Trophoblast cell (in vitro differentiated cells and primary cell): ENCODE measurements around the gene IQCH.

Experiments used
- DNase-seq, 2 donors: peaks; one replicate each; pipeline ENCODE4 v3.0.0-alpha.2; 2016
- H2AFZ ChIP-seq: 2 replicates; pipeline ENCODE4 v1.6.1; 2013; ENCODE audit warnings: low read length, moderate library complexity, mild to moderate bottlenecking; ENCODE audit not compliant: insufficient read depth, poor library complexity
- H2AK5ac ChIP-seq: 2 replicates; pipeline ENCODE4 v1.6.1; 2013; ENCODE audit warnings: mild to moderate bottlenecking, low read length
- H2BK120ac ChIP-seq: 2 replicates; pipeline ENCODE4 v1.6.1; 2013; ENCODE audit warnings: low read length, mild to moderate bottlenecking, moderate library complexity; ENCODE audit not compliant: insufficient read depth, poor library complexity
- H2BK12ac ChIP-seq: 2 replicates; pipeline ENCODE4 v1.6.1; 2013; ENCODE audit warnings: mild to moderate bottlenecking, low read length, moderate library complexity
- H2BK5ac ChIP-seq: 2 replicates; pipeline ENCODE4 v1.6.1; 2013; ENCODE audit warnings: low read length, low read depth, moderate library complexity, mild to moderate bottlenecking; ENCODE audit not compliant: poor library complexity
- H3K14ac ChIP-seq: 2 replicates; pipeline ENCODE4 v1.6.1; 2013; ENCODE audit warnings: mild to moderate bottlenecking, low read length
- H3K18ac ChIP-seq: 2 replicates; pipeline ENCODE4 v1.6.1; 2013; ENCODE audit warnings: mild to moderate bottlenecking, low read length
- H3K23ac ChIP-seq: 2 replicates; pipeline ENCODE4 v1.6.1; 2013; ENCODE audit warnings: low read length
- H3K27ac ChIP-seq: 2 replicates; pipeline ENCODE4 v1.5.1; 2013; ENCODE audit warnings: low read depth, mild to moderate bottlenecking, inconsistent platforms, low read length, moderate library complexity
- H3K27me3 ChIP-seq: 2 replicates; pipeline ENCODE4 v1.6.1; 2013; ENCODE audit warnings: inconsistent platforms, mild to moderate bottlenecking, low read length, moderate library complexity; ENCODE audit not compliant: insufficient read depth
- H3K36me3 ChIP-seq, 2 experiments: 1 replicate in 1 of 2; 2 replicates in 1 of 2; pipeline ENCODE4 v1.6.1; 2013; ENCODE audit warnings: low read length in 2 of 2, mild to moderate bottlenecking in 2 of 2, moderate library complexity in 1 of 2; ENCODE audit not compliant: insufficient read depth in 2 of 2, control insufficient read depth in 1 of 2
- H3K4ac ChIP-seq: 2 replicates; pipeline ENCODE4 v1.6.1; 2013; ENCODE audit warnings: low read depth, mild to moderate bottlenecking, low read length, moderate library complexity
- H3K4me1 ChIP-seq, 2 experiments: 1 replicate in 1 of 2; 2 replicates in 1 of 2; pipeline ENCODE4 v1.6.1; 2013; ENCODE audit warnings: low read length in 2 of 2, mild to moderate bottlenecking in 2 of 2, moderate library complexity in 1 of 2; ENCODE audit not compliant: insufficient read depth in 2 of 2, control insufficient read depth in 1 of 2
- H3K4me2 ChIP-seq: 2 replicates; pipeline ENCODE4 v1.6.1; 2013; ENCODE audit warnings: inconsistent platforms, mild to moderate bottlenecking, low read length, moderate library complexity
- H3K4me3 ChIP-seq: 2 replicates; pipeline ENCODE4 v1.5.1; 2013; ENCODE audit warnings: mild to moderate bottlenecking, low read depth, low read length, inconsistent platforms
- H3K79me1 ChIP-seq: one replicate; pipeline ENCODE4 v1.6.1; 2013; ENCODE audit warnings: low read length
- H3K79me2 ChIP-seq: 2 replicates; pipeline ENCODE4 v1.6.1; 2013; ENCODE audit warnings: low read length, mild to moderate bottlenecking; ENCODE audit not compliant: control insufficient read depth, insufficient read depth, poor library complexity
- H3K9ac ChIP-seq: 2 replicates; pipeline ENCODE4 v1.6.1; 2013; ENCODE audit warnings: mild to moderate bottlenecking, low read length
- H3K9me3 ChIP-seq: 2 replicates; pipeline ENCODE4 v1.6.1; 2013; ENCODE audit warnings: low read depth, mild to moderate bottlenecking, control low read depth, inconsistent platforms, low read length; ENCODE audit not compliant: insufficient read depth
- H4K12ac ChIP-seq: 2 replicates; pipeline ENCODE4 v1.6.1; 2013; ENCODE audit warnings: low read depth, mild to moderate bottlenecking, low read length, moderate library complexity
- H4K8ac ChIP-seq: 2 replicates; pipeline ENCODE4 v1.6.1; 2013; ENCODE audit warnings: low read depth, mild to moderate bottlenecking, low read length, moderate library complexity
- H4K91ac ChIP-seq: one replicate; pipeline ENCODE4 v1.6.1; 2013; ENCODE audit warnings: low read depth, mild to moderate bottlenecking, low read length, moderate library complexity
- WGBS: extraction: QIAGEN DNeasy Blood & Tissue Kit; methylation state at CpG from one replicate; pipeline ENCODE4 v1.1.7; 2013; ENCODE audit warnings: missing lambda C conversion rate; ENCODE audit not compliant: insufficient read length, insufficient coverage; ENCODE audit errors: extremely low coverage; 5-methylcytosine and 5-hydroxymethylcytosine counted together

Gene IQCH

DNA sequence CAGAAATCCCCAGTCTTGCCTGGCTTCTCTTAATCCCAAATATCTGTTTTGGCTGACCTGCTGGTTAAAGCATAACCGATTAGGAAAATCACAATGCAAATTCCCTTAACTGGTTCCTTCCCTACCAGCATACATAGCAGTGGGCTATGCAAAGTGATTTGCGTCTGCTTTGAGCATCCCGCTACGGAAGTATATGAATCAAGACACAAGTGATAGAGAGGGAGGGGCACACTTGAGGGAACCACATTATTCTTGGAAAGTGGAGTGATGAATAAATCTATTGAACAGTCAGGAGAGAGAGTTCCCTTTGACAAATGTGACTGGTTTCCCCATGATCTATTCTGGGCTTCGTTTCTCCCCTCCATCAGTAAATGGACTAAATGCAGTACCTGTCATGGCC lies 146.8 kb downstream of the IQCH start:
- H3K27ac ChIP-seq = no peak overlapping the region

DNA sequence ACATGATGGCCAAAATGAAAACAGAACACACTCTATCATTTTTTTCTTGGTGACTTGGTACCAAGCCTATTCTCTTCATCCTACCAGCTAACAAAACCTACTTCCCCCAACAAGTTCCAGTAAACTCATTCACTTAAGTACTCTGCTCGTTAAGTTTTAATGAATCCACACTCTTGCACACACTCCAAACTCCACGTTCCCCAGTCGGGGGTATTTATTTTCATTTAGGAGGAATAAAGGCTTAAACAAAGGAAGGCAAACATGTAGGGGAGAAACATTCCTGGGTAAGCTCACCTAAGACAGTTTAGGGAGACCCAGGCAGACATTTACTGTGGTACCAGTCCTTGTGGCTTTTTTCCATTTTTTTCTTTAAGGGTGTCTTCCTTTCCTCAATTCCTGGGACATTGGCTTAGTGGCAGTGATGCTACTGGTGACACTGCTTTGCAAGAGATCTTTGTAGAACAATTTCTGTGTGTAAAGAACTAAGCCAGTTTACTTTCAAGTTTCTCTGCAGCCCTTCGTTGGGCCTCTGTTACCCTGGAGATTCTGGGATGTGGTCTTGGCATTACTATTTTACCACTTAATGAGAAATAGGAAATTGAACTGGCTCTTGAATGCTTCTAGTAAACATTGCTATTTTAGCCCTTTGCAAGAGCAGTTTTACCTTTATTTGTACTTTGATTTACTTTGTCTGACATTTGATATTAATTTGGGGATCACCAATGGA lies 149.0 kb downstream of the IQCH start:
- H3K79me2 ChIP-seq = no peaks in the 10 kb centered on the region
- no peak overlapping the region for H3K4me2 ChIP-seq
- H3K4ac ChIP-seq = no peak overlapping the region
- H2BK12ac ChIP-seq = no peak overlapping the region
- H2BK120ac ChIP-seq = no peak overlapping the region
- no peak overlapping the region for H4K8ac ChIP-seq
- H3K4me1 ChIP-seq = no peaks in the 10 kb centered on the region
- no peak overlapping the region for H2AK5ac ChIP-seq
- H2AFZ ChIP-seq = no peak overlapping the region
- no peak overlapping the region for H3K27ac ChIP-seq
- no peak for DNase-seq
- H3K9ac ChIP-seq = no peak overlapping the region
- no CpG with 5 or more reads among the region's 4 CpGs for WGBS
- H3K27me3 ChIP-seq = no peaks in the 10 kb centered on the region
- H4K12ac ChIP-seq = no peak overlapping the region
- H3K4me3 ChIP-seq = no peak overlapping the region
- no peak overlapping the region for H3K18ac ChIP-seq
- H3K23ac ChIP-seq = no peak overlapping the region
- no peak overlapping the region for H4K91ac ChIP-seq
- H3K14ac ChIP-seq = no peak overlapping the region
- no peaks in the 10 kb centered on the region for H3K36me3 ChIP-seq
- no peak overlapping the region for H2BK5ac ChIP-seq
- H3K9me3 ChIP-seq = no peaks in the 10 kb centered on the region
- H3K79me1 ChIP-seq = no peaks in the 10 kb centered on the region

More for the DNA sequence above, 146.8 kb downstream of the IQCH start:
- H3K79me1 ChIP-seq = no peaks in the 10 kb centered on the region
- H2AFZ ChIP-seq = no peak overlapping the region
- H3K4me3 ChIP-seq = no peak overlapping the region
- no peak overlapping the region for H3K23ac ChIP-seq
- H3K9me3 ChIP-seq = no peaks in the 10 kb centered on the region
- no peak overlapping the region for H2BK5ac ChIP-seq
- H2BK120ac ChIP-seq = no peak overlapping the region
- H3K36me3 ChIP-seq = no peaks in the 10 kb centered on the region
- H3K14ac ChIP-seq = no peak overlapping the region
- no peaks in the 10 kb centered on the region for H3K27me3 ChIP-seq
- H3K4me1 ChIP-seq = no peaks in the 10 kb centered on the region
- H2BK12ac ChIP-seq = no peak overlapping the region
- no CpG with 5 or more reads among the region's 5 CpGs for WGBS
- H4K12ac ChIP-seq = no peak overlapping the region
- H3K4me2 ChIP-seq = no peak overlapping the region
- H3K4ac ChIP-seq = no peak overlapping the region
- no peak overlapping the region for H4K91ac ChIP-seq
- H2AK5ac ChIP-seq = no peak overlapping the region
- no peaks in the 10 kb centered on the region for H3K79me2 ChIP-seq
- no peak overlapping the region for H4K8ac ChIP-seq
- no peak overlapping the region for H3K18ac ChIP-seq
- no peak for DNase-seq
- no peak overlapping the region for H3K9ac ChIP-seq

DNA sequence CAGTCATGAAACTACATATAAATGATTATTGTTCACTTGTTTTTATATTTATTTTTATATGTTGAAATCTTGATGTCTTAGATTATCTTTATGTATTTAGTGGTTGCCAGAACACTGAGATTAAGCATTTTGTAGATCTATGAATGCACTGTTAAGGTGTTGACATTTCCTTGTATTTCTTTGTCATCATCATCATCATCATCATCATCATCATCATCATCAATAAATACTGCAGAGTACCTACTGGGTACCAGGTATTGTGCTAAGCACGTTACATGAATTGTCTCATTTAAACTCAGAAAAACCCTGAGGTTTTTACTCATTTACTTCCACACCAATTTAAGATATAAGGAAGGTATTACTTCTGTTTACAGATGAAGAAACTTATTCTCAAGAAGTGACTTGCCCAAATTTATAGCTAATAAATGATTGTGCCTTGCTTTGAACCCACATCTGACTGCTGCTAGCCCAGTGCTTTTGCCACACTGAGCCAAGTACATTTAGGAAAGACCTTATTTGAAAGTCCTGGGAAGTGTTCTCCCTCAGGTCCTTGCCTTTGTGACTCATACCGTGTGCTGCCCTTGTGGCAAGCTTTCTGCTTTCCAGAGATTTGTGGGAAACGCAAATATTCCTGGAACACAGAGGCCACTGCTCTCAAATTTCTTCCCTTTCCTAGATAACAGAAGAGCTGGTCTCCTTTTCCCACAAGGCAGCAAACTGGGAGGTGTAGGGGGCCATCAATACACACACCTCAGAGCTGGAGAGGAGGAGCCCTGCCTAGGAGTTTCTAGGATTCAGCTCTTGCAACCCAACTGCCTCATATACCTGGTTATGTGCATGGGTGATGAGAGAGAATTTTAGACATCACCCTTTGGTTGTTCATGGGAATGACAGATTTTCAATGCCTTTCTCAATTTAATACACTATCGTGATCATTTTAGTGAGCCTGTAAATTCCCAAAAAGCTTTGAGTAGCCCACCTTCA lies 150.9 kb downstream of the IQCH start:
- DNase-seq = no peak
- Histone ChIP-seq H3K79me2 (no peaks in the 10 kb centered on the region), H2BK12ac (no peak overlapping the region), H3K79me1 (no peaks in the 10 kb centered on the region), H4K8ac (no peak overlapping the region), H3K4ac (no peak overlapping the region), H4K91ac (no peak overlapping the region), H3K4me3 (no peak overlapping the region), H2AFZ (no peak overlapping the region), H3K4me2 (no peak overlapping the region), H3K27me3 (no peaks in the 10 kb centered on the region), H3K18ac (no peak overlapping the region), H3K9me3 (no peaks in the 10 kb centered on the region), H3K14ac (no peak overlapping the region), H3K9ac (no peak overlapping the region), H3K27ac (no peak overlapping the region), H2AK5ac (no peak overlapping the region), H2BK120ac (no peak overlapping the region), H4K12ac (no peak overlapping the region), H3K36me3 (no peaks in the 10 kb centered on the region), H3K4me1 (no peaks in the 10 kb centered on the region), H3K23ac (no peak overlapping the region), H2BK5ac (no peak overlapping the region)
- no CpG with 5 or more reads among the region's 4 CpGs for WGBS

DNA sequence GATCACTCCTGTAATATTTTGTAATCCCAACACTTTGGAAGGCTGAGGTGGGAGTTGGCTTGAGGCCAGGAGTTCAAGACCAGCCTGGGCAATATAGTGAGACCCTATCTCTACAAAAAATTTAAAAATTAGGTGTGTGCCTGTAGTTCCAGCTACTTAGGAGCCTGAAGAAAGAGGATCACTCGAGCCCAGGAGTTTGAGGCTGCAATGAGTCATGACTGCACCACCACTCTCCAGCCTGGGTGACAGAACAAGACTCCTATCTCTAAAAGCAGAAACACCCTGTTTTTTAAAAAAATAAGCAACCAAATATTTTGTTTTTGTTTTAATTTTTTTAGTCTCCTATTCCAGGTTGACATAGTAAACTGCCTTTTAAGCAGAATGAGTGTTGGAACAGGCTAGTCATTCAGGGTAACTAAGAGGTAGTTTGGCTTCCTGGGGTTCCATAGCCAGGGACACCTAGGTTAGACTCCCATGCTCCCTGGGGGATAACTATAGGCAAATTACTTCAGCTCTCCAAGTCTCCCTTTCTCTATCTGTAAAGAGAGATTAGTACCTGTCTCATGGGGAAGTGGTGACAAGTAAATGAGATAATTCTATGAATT lies 151.8 kb downstream of the IQCH start:
- Histone ChIP-seq H3K9me3 (no peaks in the 10 kb centered on the region), H3K4ac (no peak overlapping the region), H3K36me3 (no peaks in the 10 kb centered on the region), H2BK12ac (no peak overlapping the region), H4K8ac (no peak overlapping the region), H3K14ac (no peak overlapping the region), H2AFZ (no peak overlapping the region), H3K27me3 (no peaks in the 10 kb centered on the region), H3K4me1 (no peaks in the 10 kb centered on the region), H3K4me2 (no peak overlapping the region), H2BK5ac (no peak overlapping the region), H3K79me1 (no peaks in the 10 kb centered on the region), H3K79me2 (no peaks in the 10 kb centered on the region), H3K9ac (no peak overlapping the region), H4K91ac (no peak overlapping the region), H3K23ac (no peak overlapping the region), H2BK120ac (no peak overlapping the region), H3K18ac (no peak overlapping the region), H4K12ac (no peak overlapping the region), H3K4me3 (no peak overlapping the region), H2AK5ac (no peak overlapping the region), H3K27ac (no peak overlapping the region)
- no peak for DNase-seq
- no CpG with 5 or more reads among the region's 1 CpG for WGBS
